ENCODE data around the gene BAIAP3. TPM values are rescaled to one million over a fixed set of nuclear protein-coding genes. Genes with fewer than 3 reads are reported as not detected.
A peak's percentile ranks its signal among the peaks of the same experiment; 100 is the strongest.

Gene BAIAP3
- total and polyA plus RNA-seq, 2 of the 8 experiments (the other 6 are each of a cell fraction or from before 2014, with no cell fraction given): 2.9 to 6.8 TPM

- TF ChIP-seq YY1 (IDR thresholded peaks at IDR 0.05; ENCODE audit: low read depth, low read length): peak; percentile 97
- peak; percentile 98 for TF ChIP-seq TAF1 (IDR thresholded peaks at IDR 0.05; ENCODE audit: low read depth, low read length)
- TF ChIP-seq RXRA (IDR thresholded peaks at IDR 0.05; ENCODE audit: insufficient read depth, low read depth, low read length): no peak
- TF ChIP-seq SIN3A (conservative IDR thresholded peaks at IDR 0.05 in 1 of 2, IDR thresholded peaks at IDR 0.05 in 1 of 2; ENCODE audit: low read depth in 1 of 2, low read length in 2 of 2): peak; percentile 99 to 100
- TF ChIP-seq SP2 (IDR thresholded peaks at IDR 0.05; ENCODE audit: low read length): no peak
- TF ChIP-seq HDAC2 (IDR thresholded peaks at IDR 0.05; ENCODE audit: borderline replicate concordance in 1 of 2, low read depth in 2 of 2, low read length in 2 of 2): peak; percentile 43 to 97; a peak in 2 of 4 replicates
- no peak for TF ChIP-seq KDM1A (IDR thresholded peaks at IDR 0.05; ENCODE audit: borderline replicate concordance, low read length)
- peak; percentile 90; the same call in 1 of the 2 replicates for TF ChIP-seq TCF12 (IDR thresholded peaks at IDR 0.05; ENCODE audit: low read depth, low read length)
- no peak for TF ChIP-seq KDM4A (IDR thresholded peaks at IDR 0.05; ENCODE audit: low read depth, low read length, severe bottlenecking)
- no peak for TF ChIP-seq TEAD4 (IDR thresholded peaks at IDR 0.05; ENCODE audit: low read depth, low read length)
- TF ChIP-seq BRCA1 (IDR thresholded peaks at IDR 0.05; ENCODE audit: low read depth, low read length): no peak
- TF ChIP-seq CHD2 (IDR thresholded peaks at IDR 0.05; ENCODE audit: low read length): 0 out of 2 replicates have a peak, but pooled peaks have one; percentile 8
- peak; percentile 84 for TF ChIP-seq POLR2AphosphoS5 (IDR thresholded peaks at IDR 0.05; ENCODE audit: low read depth, low read length)
- TF ChIP-seq CTBP2 (IDR thresholded peaks at IDR 0.05; ENCODE audit: borderline replicate concordance, insufficient read depth, insufficient read length, low read length): no peak
- peak; percentile 48 for TF ChIP-seq NRF1 (IDR thresholded peaks at IDR 0.05; ENCODE audit: low read depth, low read length)
- no peak for TF ChIP-seq ATF2 (IDR thresholded peaks at IDR 0.05; ENCODE audit: low read length)
- TF ChIP-seq ZNF274 (IDR thresholded peaks at IDR 0.05; ENCODE audit: borderline replicate concordance, extremely low read depth, low read length): no peak
- peak; percentile 96 for TF ChIP-seq KDM5A (IDR thresholded peaks at IDR 0.05; ENCODE audit: low read length)
- peak; percentile 89 for TF ChIP-seq NANOG (IDR thresholded peaks at IDR 0.05; ENCODE audit: insufficient read depth, low read depth, low read length, poor library complexity, severe bottlenecking)
- no peak for TF ChIP-seq CBX8 (IDR thresholded peaks at IDR 0.05; ENCODE audit: borderline replicate concordance, low read depth, low read length)
- TF ChIP-seq CEBPB (IDR thresholded peaks at IDR 0.05; ENCODE audit: low read depth, low read length): no peak
- peak; percentile 69; the same call in 1 of the 2 replicates for TF ChIP-seq TBP (IDR thresholded peaks at IDR 0.05; ENCODE audit: low read depth, low read length)
Measured at GRCh38 chr16:1351582-1352362, 18.3 kb downstream of the BAIAP3 start, which contains the start of the genes GNPTG and TSR3 (continued).
